ENCODE measurements around the gene PGLYRP1.

Gene PGLYRP1

DNA sequence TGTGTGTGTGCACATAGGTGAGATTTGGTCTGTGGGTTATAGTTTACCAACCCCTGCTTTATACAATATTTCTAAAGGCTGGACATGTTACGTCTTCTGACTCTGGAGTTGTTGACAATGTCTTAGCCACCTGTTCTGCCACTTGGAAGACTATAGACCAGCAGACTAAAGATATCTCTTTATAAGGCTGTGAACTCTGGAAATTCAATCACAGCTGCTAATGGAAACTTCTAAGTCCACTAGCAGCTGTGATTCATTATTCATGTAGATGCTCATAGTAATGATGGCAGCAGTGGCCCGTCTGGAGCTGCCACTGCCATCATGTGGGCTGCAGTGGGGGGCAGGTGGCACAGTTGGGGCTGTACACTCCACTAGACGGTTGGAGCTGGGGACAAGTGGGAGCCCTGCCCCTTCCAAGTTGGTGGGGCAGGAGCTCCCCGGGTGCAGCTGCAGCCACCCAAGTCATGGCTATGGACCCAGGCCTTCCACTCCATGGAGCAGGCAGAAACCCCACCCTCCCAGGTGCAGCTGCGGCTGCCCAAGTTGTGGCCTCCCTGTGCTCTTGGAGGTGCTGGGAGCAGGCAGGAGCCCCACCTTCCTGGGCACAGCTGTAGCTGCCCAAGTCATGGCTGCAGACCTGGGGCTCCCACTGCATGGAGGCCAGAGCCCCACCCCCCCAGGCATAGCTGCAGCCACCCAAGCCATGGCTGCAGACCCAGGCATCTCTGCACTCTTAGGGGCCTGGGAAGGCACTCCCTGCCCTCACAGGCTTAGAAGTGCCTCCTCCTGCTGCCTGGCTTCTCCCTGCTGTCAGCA is 9.1 kb upstream of the PGLYRP1 start:
- Histone ChIP-seq H3K27me3 (ENCODE audit: control insufficient read depth, insufficient read depth, low read length) (no peaks in the 10 kb centered on the region), H3K4me3 (ENCODE audit: low read depth, low read length) (no peak overlapping the region), H3K9me3 (ENCODE audit: control insufficient read depth, insufficient read depth, low read length) (no peaks in the 10 kb centered on the region), H3K4me1 (ENCODE audit: control insufficient read depth, insufficient read depth, low read length) (no peaks in the 10 kb centered on the region; the same call in 1 of the 2 replicates), H3K36me3 (ENCODE audit: control insufficient read depth, insufficient read depth, low read length) (no peaks in the 10 kb centered on the region), H3K27ac (ENCODE audit: low read depth, low read length) (no peak overlapping the region), H3K9ac (ENCODE audit: low read depth, low read length) (no peak overlapping the region)

DNA sequence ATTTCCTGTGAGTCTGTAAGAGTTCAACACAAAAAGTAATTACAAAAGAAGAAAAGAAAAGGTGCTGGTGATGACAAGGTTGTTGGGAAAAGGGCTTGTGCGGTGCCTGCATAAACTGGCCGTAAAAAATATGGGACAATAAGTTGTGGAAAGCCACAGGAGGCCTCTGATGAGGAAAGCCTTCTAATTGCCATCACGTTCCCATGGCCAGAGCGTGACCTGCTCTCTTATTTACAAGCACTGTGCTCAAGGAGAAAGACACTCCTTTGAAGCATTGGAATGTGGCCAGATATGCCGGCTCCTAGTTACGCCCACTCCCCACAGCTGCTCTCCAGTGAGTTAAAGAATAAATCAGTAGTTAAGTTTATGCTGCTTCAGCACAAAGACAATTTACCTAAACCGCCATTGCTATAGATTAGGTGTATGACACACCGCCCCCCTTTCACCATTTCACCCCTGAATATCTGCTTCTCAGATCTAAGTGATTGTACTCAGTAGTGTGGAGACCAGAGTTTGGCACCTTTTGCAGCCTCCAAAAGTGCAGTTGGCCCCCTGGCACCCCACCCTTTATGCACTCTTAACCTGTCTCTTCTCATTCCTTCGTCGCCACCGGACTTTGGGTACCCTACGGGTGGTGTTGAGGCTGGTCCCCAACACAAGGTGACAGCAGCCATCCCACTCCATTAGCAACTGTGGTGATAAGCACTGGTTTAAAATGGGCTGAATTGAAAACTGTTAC is 8.1 kb upstream of the PGLYRP1 start:
- no peak overlapping the region for H3K9ac ChIP-seq (ENCODE audit: low read depth, low read length)
- H3K36me3 ChIP-seq (ENCODE audit: control insufficient read depth, insufficient read depth, low read length), result no peaks in the 10 kb centered on the region
- no peak overlapping the region for H3K27ac ChIP-seq (ENCODE audit: low read depth, low read length)
- H3K4me3 ChIP-seq (ENCODE audit: low read depth, low read length), result no peak overlapping the region
- no peaks in the 10 kb centered on the region for H3K4me1 ChIP-seq (ENCODE audit: control insufficient read depth, insufficient read depth, low read length)
- no peaks in the 10 kb centered on the region for H3K9me3 ChIP-seq (ENCODE audit: control insufficient read depth, insufficient read depth, low read length)
- no peaks in the 10 kb centered on the region for H3K27me3 ChIP-seq (ENCODE audit: control insufficient read depth, insufficient read depth, low read length)

DNA sequence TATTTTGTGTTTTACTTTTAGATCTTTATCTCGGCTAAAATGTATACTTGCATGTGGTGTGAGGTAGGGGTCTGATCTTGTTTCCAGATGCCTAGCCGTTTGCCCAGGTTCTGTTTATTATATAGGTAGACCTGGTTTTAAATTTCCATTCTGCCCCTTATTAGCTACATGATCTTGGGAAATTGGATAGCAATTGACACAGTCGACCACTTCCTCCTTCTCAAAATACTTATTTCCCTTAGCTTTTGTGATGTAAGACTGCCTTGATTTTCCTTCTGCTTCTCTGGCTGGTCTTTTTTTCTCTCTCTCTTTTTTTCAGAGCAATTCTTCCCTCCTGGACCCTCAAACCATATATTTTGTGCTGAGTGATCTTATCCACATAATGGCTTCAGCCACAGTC is 3.0 kb upstream of the PGLYRP1 start:
- Histone ChIP-seq H3K27me3 (ENCODE audit: control insufficient read depth, insufficient read depth, low read length) (no peaks in the 10 kb centered on the region), H3K9ac (ENCODE audit: low read depth, low read length) (no peak overlapping the region), H3K36me3 (ENCODE audit: control insufficient read depth, insufficient read depth, low read length) (no peaks in the 10 kb centered on the region), H3K27ac (ENCODE audit: low read depth, low read length) (no peak overlapping the region), H3K4me1 (ENCODE audit: control insufficient read depth, insufficient read depth, low read length) (peaks cover 2% of the 10 kb centered on the region; the same call in 1 of the 2 replicates), H3K9me3 (ENCODE audit: control insufficient read depth, insufficient read depth, low read length) (no peaks in the 10 kb centered on the region), H3K4me3 (ENCODE audit: low read depth, low read length) (no peak overlapping the region)

DNA sequence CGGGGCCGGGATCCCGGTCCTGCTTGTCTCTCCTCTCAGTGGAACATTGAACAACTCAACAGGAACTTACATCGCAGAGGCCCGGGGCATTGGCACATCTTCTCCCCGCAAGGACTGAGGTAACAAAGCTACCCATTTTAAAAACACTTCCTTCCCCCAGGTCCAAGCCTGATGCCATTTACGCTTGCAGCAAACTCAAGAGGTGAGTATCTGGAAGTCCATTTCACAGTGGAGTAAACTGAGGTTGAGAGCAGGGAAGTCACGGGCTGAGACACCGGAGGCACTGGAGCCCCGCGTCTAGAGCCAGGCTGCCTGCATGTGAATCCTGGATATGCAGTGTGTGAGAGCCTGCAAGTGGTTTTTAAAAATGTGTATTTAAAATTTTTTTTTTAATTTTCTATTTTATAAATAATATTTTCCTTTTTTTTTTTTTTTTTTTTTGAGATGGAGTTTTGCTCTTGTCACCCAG is 492 bp upstream of the PGLYRP1 start:
- Histone ChIP-seq H3K4me3 (ENCODE audit: low read depth, low read length) (no peak overlapping the region), H3K9me3 (ENCODE audit: control insufficient read depth, insufficient read depth, low read length) (no peaks in the 10 kb centered on the region), H3K36me3 (ENCODE audit: control insufficient read depth, insufficient read depth, low read length) (peaks cover 1% of the 10 kb centered on the region; the same call in 1 of the 2 replicates), H3K27ac (ENCODE audit: low read depth, low read length) (no peak overlapping the region), H3K27me3 (ENCODE audit: control insufficient read depth, insufficient read depth, low read length) (no peaks in the 10 kb centered on the region), H3K9ac (ENCODE audit: low read depth, low read length) (no peak overlapping the region), H3K4me1 (ENCODE audit: control insufficient read depth, insufficient read depth, low read length) (peaks cover 2% of the 10 kb centered on the region; the same call in 1 of the 2 replicates)

DNA sequence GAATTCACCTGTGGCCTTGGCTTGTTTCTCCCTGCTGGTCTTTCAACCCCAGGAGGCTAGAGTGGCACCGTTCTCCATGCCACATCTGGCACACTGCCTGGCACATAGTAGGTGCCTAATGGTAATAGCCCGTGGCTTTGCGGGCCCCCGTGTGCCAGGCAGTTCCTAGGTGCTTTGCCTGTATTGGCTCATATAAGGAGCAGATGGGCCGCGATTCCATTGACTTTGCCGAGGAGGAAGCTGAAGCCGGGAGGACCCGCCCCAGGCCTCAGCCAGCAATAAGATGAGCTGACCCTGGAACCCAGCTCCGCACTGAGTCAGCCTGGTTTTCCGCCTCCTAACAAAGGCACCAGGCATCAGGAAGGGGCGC is 807 bp downstream of the PGLYRP1 start:
- Histone ChIP-seq H3K27me3 (ENCODE audit: control insufficient read depth, insufficient read depth, low read length) (no peaks in the 10 kb centered on the region), H3K9ac (ENCODE audit: low read depth, low read length) (no peak overlapping the region), H3K4me3 (ENCODE audit: low read depth, low read length) (no peak overlapping the region), H3K27ac (ENCODE audit: low read depth, low read length) (no peak overlapping the region), H3K36me3 (ENCODE audit: control insufficient read depth, insufficient read depth, low read length) (peaks cover 6% of the 10 kb centered on the region), H3K4me1 (ENCODE audit: control insufficient read depth, insufficient read depth, low read length) (peaks cover 2% of the 10 kb centered on the region; the same call in 1 of the 2 replicates), H3K9me3 (ENCODE audit: control insufficient read depth, insufficient read depth, low read length) (no peaks in the 10 kb centered on the region)

DNA sequence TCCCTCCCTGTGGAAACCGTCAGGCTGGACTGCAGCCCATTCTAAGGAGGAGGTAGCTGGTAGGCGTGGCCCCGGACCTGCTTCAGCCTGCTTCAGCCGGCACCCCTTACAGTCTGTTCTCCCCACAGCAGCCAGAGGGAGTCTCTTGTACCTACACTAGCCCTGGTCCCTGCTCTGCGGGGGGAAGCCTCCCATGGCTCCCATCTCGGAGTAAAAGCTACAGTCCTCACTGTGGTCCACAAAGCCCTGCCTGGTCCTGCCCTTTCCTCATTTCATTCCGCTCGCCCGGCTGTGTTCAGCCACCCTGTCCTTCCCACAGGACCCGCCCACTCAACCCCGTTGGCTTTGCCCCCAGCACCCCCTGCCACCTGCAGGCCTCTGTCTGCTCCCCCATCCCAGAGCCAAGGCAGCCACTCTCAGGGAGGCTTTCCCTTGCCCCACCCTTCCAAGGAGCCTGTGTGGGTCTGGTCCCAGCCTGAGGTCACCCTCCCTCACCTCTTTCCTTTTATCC is 1.3 kb downstream of the PGLYRP1 start:
- Histone ChIP-seq H3K9me3 (ENCODE audit: control insufficient read depth, insufficient read depth, low read length) (no peaks in the 10 kb centered on the region), H3K27me3 (ENCODE audit: control insufficient read depth, insufficient read depth, low read length) (peaks cover under 1% of the 10 kb centered on the region), H3K4me1 (ENCODE audit: control insufficient read depth, insufficient read depth, low read length) (peaks cover 2% of the 10 kb centered on the region; the same call in 1 of the 2 replicates), H3K27ac (ENCODE audit: low read depth, low read length) (no peak overlapping the region), H3K36me3 (ENCODE audit: control insufficient read depth, insufficient read depth, low read length) (peaks cover 6% of the 10 kb centered on the region), H3K9ac (ENCODE audit: low read depth, low read length) (no peak overlapping the region), H3K4me3 (ENCODE audit: low read depth, low read length) (no peak overlapping the region)

DNA sequence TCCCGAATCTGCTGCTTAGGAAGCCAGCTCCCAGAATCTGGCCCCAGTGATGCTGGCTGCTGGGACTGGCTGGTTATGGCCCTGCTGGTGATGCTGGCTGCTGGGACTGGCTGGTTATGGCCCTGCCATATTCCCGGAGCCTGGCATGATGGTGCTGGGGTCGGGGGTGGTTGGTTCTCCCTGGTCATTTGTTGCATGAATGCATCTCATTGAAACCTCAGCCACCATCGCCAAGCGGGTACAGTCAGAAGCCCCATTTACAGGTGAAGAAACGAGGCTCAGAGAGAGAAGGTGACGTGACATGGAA is 2.1 kb downstream of the PGLYRP1 start:
- Histone ChIP-seq H3K4me1 (ENCODE audit: control insufficient read depth, insufficient read depth, low read length) (peaks cover 8% of the 10 kb centered on the region; the same call in 1 of the 2 replicates), H3K9me3 (ENCODE audit: control insufficient read depth, insufficient read depth, low read length) (no peaks in the 10 kb centered on the region), H3K27ac (ENCODE audit: low read depth, low read length) (no peak overlapping the region), H3K4me3 (ENCODE audit: low read depth, low read length) (no peak overlapping the region), H3K36me3 (ENCODE audit: control insufficient read depth, insufficient read depth, low read length) (peaks cover 6% of the 10 kb centered on the region), H3K27me3 (ENCODE audit: control insufficient read depth, insufficient read depth, low read length) (peaks cover 9% of the 10 kb centered on the region), H3K9ac (ENCODE audit: low read depth, low read length) (no peak overlapping the region)

DNA sequence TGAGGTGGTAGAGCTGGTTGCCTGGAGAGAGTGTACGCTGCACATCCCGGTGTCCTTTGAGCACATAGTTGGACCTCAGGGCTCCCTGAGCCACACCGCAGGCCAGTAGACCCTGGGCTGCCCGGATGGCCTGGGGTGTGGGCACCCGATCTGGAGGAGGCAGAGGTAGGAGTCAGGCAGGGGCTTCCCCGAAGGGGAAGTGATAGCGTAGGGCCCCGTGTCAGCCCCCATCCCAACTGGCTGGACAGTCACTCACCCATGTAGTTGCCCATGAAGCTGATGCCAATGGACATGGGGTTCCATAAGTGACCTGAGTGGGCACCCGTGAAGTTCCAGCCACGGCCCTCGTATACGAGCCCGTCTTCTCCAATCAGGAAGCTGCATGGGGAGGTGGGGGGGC is 3.6 kb downstream of the PGLYRP1 start:
- Histone ChIP-seq H3K4me1 (ENCODE audit: control insufficient read depth, insufficient read depth, low read length) (peaks cover 16% of the 10 kb centered on the region; the same call in 1 of the 2 replicates), H3K36me3 (ENCODE audit: control insufficient read depth, insufficient read depth, low read length) (peaks cover 6% of the 10 kb centered on the region), H3K4me3 (ENCODE audit: low read depth, low read length) (no peak overlapping the region), H3K27ac (ENCODE audit: low read depth, low read length) (no peak overlapping the region), H3K9ac (ENCODE audit: low read depth, low read length) (no peak overlapping the region), H3K9me3 (ENCODE audit: control insufficient read depth, insufficient read depth, low read length) (no peaks in the 10 kb centered on the region), H3K27me3 (ENCODE audit: control insufficient read depth, insufficient read depth, low read length) (peaks cover 19% of the 10 kb centered on the region)

DNA sequence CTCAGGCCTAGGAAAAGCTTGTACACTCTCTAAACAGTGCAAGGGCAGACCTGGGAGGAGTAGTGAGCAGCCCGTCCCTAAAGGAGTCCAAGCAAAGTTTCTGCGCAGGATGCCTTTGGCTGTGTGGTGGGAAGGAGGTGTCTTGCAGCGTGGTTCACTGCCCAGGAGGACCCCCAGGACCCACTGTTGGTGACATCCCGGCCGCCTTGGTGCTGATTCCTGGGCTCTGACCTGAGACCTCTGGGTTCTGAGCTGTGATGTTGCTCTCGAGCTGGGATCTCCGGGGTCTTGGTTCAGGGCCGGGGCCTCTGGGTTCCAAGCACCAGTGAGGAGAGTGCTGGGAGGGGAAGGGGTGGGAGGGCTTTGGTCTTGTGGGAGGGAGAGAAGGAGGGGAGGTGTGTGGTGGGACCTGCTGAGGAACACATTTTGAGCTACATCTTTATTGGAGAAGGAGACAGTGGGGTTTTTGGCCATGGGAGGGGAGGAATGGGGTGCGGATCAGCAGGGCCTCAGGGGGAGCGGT is 4.1 kb downstream of the PGLYRP1 start:
- H3K36me3 ChIP-seq (ENCODE audit: control insufficient read depth, insufficient read depth, low read length), result peaks cover 6% of the 10 kb centered on the region
- peaks cover 16% of the 10 kb centered on the region; the same call in 1 of the 2 replicates for H3K4me1 ChIP-seq (ENCODE audit: control insufficient read depth, insufficient read depth, low read length)

DNA sequence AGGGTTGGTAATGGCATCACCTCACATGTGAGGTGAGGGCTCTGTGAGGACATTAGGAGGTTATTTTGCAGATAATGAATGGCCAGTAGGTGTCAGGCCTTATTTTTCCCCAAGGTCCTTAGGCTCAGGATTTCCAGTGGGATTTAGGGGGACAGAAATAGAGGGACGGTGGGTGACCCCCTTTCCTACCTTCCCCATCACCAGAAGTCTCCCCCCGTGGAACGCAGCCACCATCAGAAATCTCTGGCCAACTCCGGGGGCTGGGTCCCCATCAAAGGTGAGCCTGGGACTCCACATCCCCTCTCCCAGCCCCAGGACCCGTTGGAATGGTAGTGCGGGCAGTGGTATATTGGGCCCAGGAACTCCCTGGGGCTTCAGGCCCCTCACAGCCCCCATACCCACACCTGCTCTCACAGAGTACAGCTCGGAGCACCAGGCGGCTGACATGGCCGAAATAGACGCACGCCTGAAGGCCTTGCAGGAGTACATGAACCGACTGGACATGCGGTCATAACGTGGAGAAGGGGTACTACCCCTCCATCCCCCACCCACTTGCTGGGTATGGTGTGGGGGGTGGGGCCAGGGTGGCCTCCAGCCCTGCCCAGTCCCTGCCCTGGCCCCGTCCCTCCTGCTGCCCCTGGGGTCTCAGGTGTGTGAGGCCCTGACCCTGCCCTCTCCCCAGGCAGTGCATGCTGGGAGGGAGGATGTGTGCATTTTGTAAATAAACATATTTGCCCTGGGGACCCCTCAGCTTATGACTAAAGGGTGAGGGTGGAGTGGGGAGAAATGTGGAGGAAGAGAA is 4.8 kb downstream of the PGLYRP1 start:
- Histone ChIP-seq H3K27ac (ENCODE audit: low read depth, low read length) (no peak overlapping the region), H3K36me3 (ENCODE audit: control insufficient read depth, insufficient read depth, low read length) (peaks cover 6% of the 10 kb centered on the region), H3K27me3 (ENCODE audit: control insufficient read depth, insufficient read depth, low read length) (peaks cover 23% of the 10 kb centered on the region), H3K9ac (ENCODE audit: low read depth, low read length) (no peak overlapping the region), H3K4me3 (ENCODE audit: low read depth, low read length) (no peak overlapping the region), H3K9me3 (ENCODE audit: control insufficient read depth, insufficient read depth, low read length) (no peaks in the 10 kb centered on the region), H3K4me1 (ENCODE audit: control insufficient read depth, insufficient read depth, low read length) (peaks cover 16% of the 10 kb centered on the region; the same call in 1 of the 2 replicates)

More for the DNA sequence above, 4.1 kb downstream of the PGLYRP1 start:
- no peak overlapping the region for H3K27ac ChIP-seq (ENCODE audit: low read depth, low read length)
- H3K9me3 ChIP-seq (ENCODE audit: control insufficient read depth, insufficient read depth, low read length), result no peaks in the 10 kb centered on the region
- H3K9ac ChIP-seq (ENCODE audit: low read depth, low read length), result no peak overlapping the region
- peaks cover 23% of the 10 kb centered on the region for H3K27me3 ChIP-seq (ENCODE audit: control insufficient read depth, insufficient read depth, low read length)
- H3K4me3 ChIP-seq (ENCODE audit: low read depth, low read length), result no peak overlapping the region

Data from HUES48 (cell line).